GM12878 (cell line): ENCODE measurements around the gene ZNF684. TPM values are rescaled to one million over a fixed set of nuclear protein-coding genes. Genes with fewer than 3 reads are reported as not detected.
A peak's percentile ranks its signal among the peaks of the same experiment; 100 is the strongest.

Experiments
- ATAC-seq: fragments of 200-7000 bp; cut with Tn5 transposase; 3 replicates; pipeline ENCODE4 v1.9.1; 2020; ENCODE audit warnings: mild to moderate bottlenecking, moderate library complexity
- BruUV-seq: library from RNA; stranded (reverse); fragments of 400-500 nt; replicated peaks from 2 replicates; lab custom pipeline; 2021; lab: Mats Ljungman, UMichigan
- CTCF ChIA-PET: fragments of 300-600 bp; sonication (Branson Sonifier 250); formaldehyde crosslinking; extraction: SDS; loops from one replicate; lab custom pipeline; 2021; ENCODE audit warnings: inconsistent platforms; lab: Yijun Ruan, JAX
- POLR2A ChIA-PET: fragments of 350-600 bp; formaldehyde crosslinking; extraction: SDS; loops from one replicate; lab custom pipeline; 2021; ENCODE audit warnings: inconsistent platforms; lab: Charles Lee
- RAD21 ChIA-PET: fragments of 300-600 bp; sonication (Branson Sonifier 250); formaldehyde crosslinking; loops from one replicate; lab custom pipeline; 2023; ENCODE audit warnings: antibody characterized with exemption; ENCODE audit not compliant: unreplicated experiment; lab: Charles Lee
- SMC1A ChIA-PET: fragments of 300-600 bp; sonication (Branson Sonifier 250); formaldehyde crosslinking; loops from one replicate; lab custom pipeline; 2023; ENCODE audit not compliant: unreplicated experiment, uncharacterized antibody; lab: Charles Lee
- DNase-seq: peaks from one replicate; pipeline ENCODE4 v3.0.0-alpha.2; 2011; ENCODE audit warnings: low read depth, low spot score
- FAIRE-seq: peaks from 3 replicates; lab custom pipeline; 2011; peaks lifted over from hg19 to GRCh38; lab: Jason Lieb, UNC
- H2AFZ ChIP-seq: 2 replicates; pipeline ENCODE4 v1.6.0; 2011; ENCODE audit warnings: low read depth, low read length, control low read depth; ENCODE audit not compliant: control insufficient read depth
- H3K27ac ChIP-seq: 2 replicates; pipeline ENCODE4 v1.5.1; 2011; ENCODE audit warnings: control low read depth; ENCODE audit not compliant: control insufficient read depth, insufficient read depth
- H3K27me3 ChIP-seq, 2 experiments: replicated peaks in 1 of 2; 2 replicates each; pipeline versions ENCODE4 v1.6.0 to v1.6.1; 2011; ENCODE audit warnings: low read length in 1 of 2; ENCODE audit not compliant: control insufficient read depth in 2 of 2, insufficient read depth in 2 of 2
- H3K36me3 ChIP-seq, 2 experiments: 2 replicates each; pipeline ENCODE4 v1.5.1; 2011; ENCODE audit warnings: low read length in 1 of 2; ENCODE audit not compliant: control insufficient read depth in 2 of 2, insufficient read depth in 2 of 2
- H3K4me1 ChIP-seq: 2 replicates; pipeline ENCODE4 v1.6.1; 2011; ENCODE audit warnings: mild to moderate bottlenecking, low read length, moderate library complexity, mixed read lengths; ENCODE audit not compliant: control insufficient read depth, insufficient read depth
- H3K4me2 ChIP-seq: 2 replicates; pipeline ENCODE4 v1.6.0; 2011; ENCODE audit warnings: control low read depth; ENCODE audit not compliant: control insufficient read depth, insufficient read depth
- H3K4me3 ChIP-seq: fragments of 200-600 bp; sonication (generic); 2 replicates; pipeline ENCODE4 v1.5.1; 2016
- H3K79me2 ChIP-seq: 2 replicates; pipeline ENCODE4 v1.6.0; 2011; ENCODE audit warnings: low read length; ENCODE audit not compliant: control insufficient read depth, insufficient read depth
- H3K9ac ChIP-seq: 2 replicates; pipeline ENCODE4 v1.8.0; 2011; ENCODE audit warnings: low read length, control low read depth, mixed read lengths; ENCODE audit not compliant: control insufficient read depth, insufficient read depth
- H3K9me3 ChIP-seq: replicated peaks from 3 replicates; pipeline ENCODE4 v1.5.1; 2011; ENCODE audit warnings: mild to moderate bottlenecking, low read length; ENCODE audit not compliant: control insufficient read depth, insufficient read depth
- H4K20me1 ChIP-seq: 2 replicates; pipeline ENCODE4 v1.6.0; 2011; ENCODE audit not compliant: control insufficient read depth, insufficient read depth
- ASH2L ChIP-seq: fragments of 300-600, 200-600 bp; sonication (generic); IDR thresholded peaks from 2 replicates; pipeline ENCODE4 v1.6.1; 2017; ENCODE audit warnings: low read depth, mild to moderate bottlenecking, borderline replicate concordance
- DPF2 ChIP-seq: fragments of 450-650 bp; IDR thresholded peaks from 2 replicates; pipeline ENCODE4 v1.6.1; 2017; ENCODE audit warnings: mild to moderate bottlenecking
- EZH2 ChIP-seq: IDR thresholded peaks from 2 replicates; pipeline ENCODE4 v1.6.1; 2012; ENCODE audit warnings: low read depth, mild to moderate bottlenecking, control low read depth, inconsistent platforms, low read length, borderline replicate concordance; ENCODE audit not compliant: control insufficient read depth
- JUNB ChIP-seq: IDR thresholded peaks from 2 replicates; pipeline ENCODE4 v1.6.1; 2016; ENCODE audit warnings: antibody characterized with exemption, mild to moderate bottlenecking
- MTA2 ChIP-seq: fragments of 450-650 bp; IDR thresholded peaks from 2 replicates; pipeline ENCODE4 v1.6.1; 2016; ENCODE audit warnings: low read depth, mild to moderate bottlenecking, moderate library complexity
- POLR2A ChIP-seq: IDR thresholded peaks from 2 replicates; pipeline ENCODE4 v1.6.1; 2011; ENCODE audit warnings: low read depth, mild to moderate bottlenecking, low read length
- RAD51 ChIP-seq: fragments of 450-650 bp; IDR thresholded peaks from 2 replicates; pipeline ENCODE4 v1.6.1; 2016; ENCODE audit warnings: moderate library complexity, mild to moderate bottlenecking, inconsistent platforms
- RCOR1 ChIP-seq: conservative IDR thresholded peaks from 2 replicates; pipeline ENCODE4 v1.6.1; 2012; ENCODE audit warnings: low read depth, low read length, improper control_type of control experiment
- RUNX3 ChIP-seq: IDR thresholded peaks from 2 replicates; pipeline ENCODE4 v1.6.1; 2012; ENCODE audit warnings: low read length, inconsistent platforms
- SMC3 ChIP-seq: IDR thresholded peaks from 2 replicates; pipeline ENCODE4 v1.6.1; 2011; ENCODE audit warnings: low read length, improper control_type of control experiment, borderline replicate concordance
- SREBF2 ChIP-seq: IDR thresholded peaks from 2 replicates; pipeline ENCODE4 v1.6.1; 2012; ENCODE audit warnings: mild to moderate bottlenecking, low read length
- ZSCAN29 ChIP-seq: fragments of 450-650 bp; IDR thresholded peaks from 2 replicates; pipeline ENCODE4 v1.6.1; 2017; ENCODE audit warnings: mild to moderate bottlenecking, moderate library complexity
- WGBS: methylation state at CpG from one replicate; pipeline ENCODE4 v1.1.6; 2016; ENCODE audit warnings: low lambda C conversion rate; ENCODE audit not compliant: insufficient replicate concordance, insufficient coverage; ENCODE audit errors: missing lambda C conversion rate; 5-methylcytosine and 5-hydroxymethylcytosine counted together
- in situ Hi-C: fragments of 300-500 bp; cut with MboI; formaldehyde crosslinking; loops from 9 replicates; pipeline ENCODE4 v1.14.3; 2018; ENCODE audit warnings: mixed read lengths
- intact Hi-C: fragments of 100-400 bp; cut with micrococcal nuclease; formaldehyde crosslinking; loops from one replicate; pipeline ENCODE4 v1.14.2; 2022; ENCODE audit not compliant: unreplicated experiment
- polyA plus RNA-seq, 11 experiments: library from polyadenylated mRNA; depleted of rRNA in 4 of 11; unstranded in 6 of 11; stranded (reverse) in 5 of 11; fragments of >200 nt; fragmentation: Nextera tagmentation in 4 of 11; fragmentation: Illumina TruSeq in 1 of 11; extraction: Ambion mirVana in 4 of 11; extraction: Trizol in 1 of 11; gene quantifications; 1 replicate in 1 of 11; 2 replicates in 10 of 11; pipeline versions ENCODE4 v1.2.1 to v1.2.3, GENCODE V29; 2011 to 2016; ENCODE audit warnings: inconsistent platforms in 2 of 11, missing spikeins in 2 of 11, low read depth in 1 of 11
- total RNA-seq, 4 experiments: library from RNA; depleted of rRNA in 3 of 4; stranded (reverse); fragments of >200 nt in 3 of 4; fragmentation: Illumina TruSeq in 1 of 4; extraction: Trizol in 1 of 4; gene quantifications; 2 replicates each; pipeline versions ENCODE4 v1.2.1 to v1.2.3, GENCODE V29; 2013 to 2021
- TF ChIP-seq, protein P1 (sequence below): fragments of 450-650 bp; IDR thresholded peaks from 2 replicates; pipeline ENCODE4 v1.6.1; 2017; ENCODE audit warnings: antibody characterized with exemption, mild to moderate bottlenecking, moderate library complexity
- TF ChIP-seq, protein P2 (sequence below): fragments of 450-650 bp; IDR thresholded peaks from 2 replicates; pipeline ENCODE4 v1.6.1; 2016; ENCODE audit warnings: mild to moderate bottlenecking
- TF ChIP-seq, protein P3 (sequence below): fragments of 450-650 bp; IDR thresholded peaks from 2 replicates; pipeline ENCODE4 v1.6.1; 2014; ENCODE audit warnings: mild to moderate bottlenecking
- TF ChIP-seq, protein P4 (sequence below): IDR thresholded peaks from 2 replicates; pipeline ENCODE4 v1.6.1; 2012; ENCODE audit warnings: low read depth, low read length, improper control_type of control experiment

Gene ZNF684
- total and polyA plus RNA-seq, 10 of the 15 experiments (the other 5 are each of a cell fraction or from before 2014, with no cell fraction given), result 3.8 to 6.8 (median 6.0) TPM

DNA sequence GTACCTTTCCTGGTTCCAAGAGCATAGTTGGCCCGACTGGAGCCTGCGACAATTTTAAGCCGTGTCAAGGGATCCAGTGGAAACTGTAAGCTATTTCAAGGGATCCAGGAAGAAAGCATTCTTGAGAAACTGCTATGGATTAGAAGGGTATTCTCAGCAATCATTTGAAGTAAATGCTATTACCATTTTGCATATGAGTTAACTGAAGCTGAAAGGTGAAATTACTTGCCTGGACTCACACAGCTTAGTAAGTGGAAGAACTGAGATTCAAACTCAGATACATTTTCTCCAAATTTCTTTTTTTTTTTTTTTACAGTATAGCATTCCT lies 589 bp downstream of the ZNF684 start:
- CTCF ChIA-PET, result interaction anchor here (0.5 to 3.4 kb wide), 50 partner anchors 11 to 1785 kb away, joined by 3 to 38 read pairs (median 7); partner anchors contain the start of genes EXO5, NFYC, SMAP2 and ZFP69
- in situ Hi-C loops (no loop called here), intact Hi-C loops (loop anchor here (2.0 to 5.0 kb wide), 2 partner anchors 319 to 420 kb away; no protein-coding TSS in a partner anchor)
- FAIRE-seq (no peak), DNase-seq (no peak), ATAC-seq (peak; percentile 16)
- POLR2A ChIA-PET, result interaction anchor here (0.5 to 1.7 kb wide), 10 partner anchors 54 to 1471 kb away, joined by 3 to 7 read pairs (median 3); partner anchors contain the start of genes NFYC and ZFP69B
- Histone ChIP-seq H3K27ac (peak overlapping the region; percentile 77), H3K4me3 (peak overlapping the region; percentile 71), H3K4me1 (peaks cover 6% of the 10 kb centered on the region), H2AFZ (peak overlapping the region; percentile 99), H3K79me2 (peaks cover 3% of the 10 kb centered on the region), H3K9me3 (no peaks in the 10 kb centered on the region; the same call in 2 of the 3 replicates), H4K20me1 (no peaks in the 10 kb centered on the region), H3K4me2 (peak overlapping the region; percentile 99), H3K27me3 (no peaks in the 10 kb centered on the region), H3K36me3 (no peaks in the 10 kb centered on the region), H3K9ac (peak overlapping the region; percentile 83)
- 0% methylated on average over 3 of the region's 3 CpGs for WGBS
- SMC1A ChIA-PET, result interaction anchor here (0.6 to 2.3 kb wide), 29 partner anchors 9 to 471 kb away, joined by 3 to 9 read pairs (median 3); partner anchors contain the start of genes EXO5, NFYC, SMAP2 and ZFP69B
- no peak for TF ChIP-seq SREBF2
- no peak for TF ChIP-seq RCOR1
- no peak for TF ChIP-seq POLR2A
- TF ChIP-seq ZSCAN29, result no peak
- no peak for TF ChIP-seq MTA2
- TF ChIP-seq RAD51, result no peak
- no peak for TF ChIP-seq EZH2
- TF ChIP-seq, protein P1, sequence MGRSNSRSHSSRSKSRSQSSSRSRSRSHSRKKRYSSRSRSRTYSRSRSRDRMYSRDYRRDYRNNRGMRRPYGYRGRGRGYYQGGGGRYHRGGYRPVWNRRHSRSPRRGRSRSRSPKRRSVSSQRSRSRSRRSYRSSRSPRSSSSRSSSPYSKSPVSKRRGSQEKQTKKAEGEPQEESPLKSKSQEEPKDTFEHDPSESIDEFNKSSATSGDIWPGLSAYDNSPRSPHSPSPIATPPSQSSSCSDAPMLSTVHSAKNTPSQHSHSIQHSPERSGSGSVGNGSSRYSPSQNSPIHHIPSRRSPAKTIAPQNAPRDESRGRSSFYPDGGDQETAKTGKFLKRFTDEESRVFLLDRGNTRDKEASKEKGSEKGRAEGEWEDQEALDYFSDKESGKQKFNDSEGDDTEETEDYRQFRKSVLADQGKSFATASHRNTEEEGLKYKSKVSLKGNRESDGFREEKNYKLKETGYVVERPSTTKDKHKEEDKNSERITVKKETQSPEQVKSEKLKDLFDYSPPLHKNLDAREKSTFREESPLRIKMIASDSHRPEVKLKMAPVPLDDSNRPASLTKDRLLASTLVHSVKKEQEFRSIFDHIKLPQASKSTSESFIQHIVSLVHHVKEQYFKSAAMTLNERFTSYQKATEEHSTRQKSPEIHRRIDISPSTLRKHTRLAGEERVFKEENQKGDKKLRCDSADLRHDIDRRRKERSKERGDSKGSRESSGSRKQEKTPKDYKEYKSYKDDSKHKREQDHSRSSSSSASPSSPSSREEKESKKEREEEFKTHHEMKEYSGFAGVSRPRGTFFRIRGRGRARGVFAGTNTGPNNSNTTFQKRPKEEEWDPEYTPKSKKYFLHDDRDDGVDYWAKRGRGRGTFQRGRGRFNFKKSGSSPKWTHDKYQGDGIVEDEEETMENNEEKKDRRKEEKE, result no peak
- no peak for TF ChIP-seq RUNX3
- TF ChIP-seq, protein P2, sequence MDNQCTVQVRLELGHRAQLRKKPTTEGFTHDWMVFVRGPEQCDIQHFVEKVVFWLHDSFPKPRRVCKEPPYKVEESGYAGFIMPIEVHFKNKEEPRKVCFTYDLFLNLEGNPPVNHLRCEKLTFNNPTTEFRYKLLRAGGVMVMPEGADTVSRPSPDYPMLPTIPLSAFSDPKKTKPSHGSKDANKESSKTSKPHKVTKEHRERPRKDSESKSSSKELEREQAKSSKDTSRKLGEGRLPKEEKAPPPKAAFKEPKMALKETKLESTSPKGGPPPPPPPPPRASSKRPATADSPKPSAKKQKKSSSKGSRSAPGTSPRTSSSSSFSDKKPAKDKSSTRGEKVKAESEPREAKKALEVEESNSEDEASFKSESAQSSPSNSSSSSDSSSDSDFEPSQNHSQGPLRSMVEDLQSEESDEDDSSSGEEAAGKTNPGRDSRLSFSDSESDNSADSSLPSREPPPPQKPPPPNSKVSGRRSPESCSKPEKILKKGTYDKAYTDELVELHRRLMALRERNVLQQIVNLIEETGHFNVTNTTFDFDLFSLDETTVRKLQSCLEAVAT, result no peak
- no peak for TF ChIP-seq SMC3
- no peak for TF ChIP-seq ASH2L
- no peak for TF ChIP-seq DPF2
- TF ChIP-seq, protein P3, sequence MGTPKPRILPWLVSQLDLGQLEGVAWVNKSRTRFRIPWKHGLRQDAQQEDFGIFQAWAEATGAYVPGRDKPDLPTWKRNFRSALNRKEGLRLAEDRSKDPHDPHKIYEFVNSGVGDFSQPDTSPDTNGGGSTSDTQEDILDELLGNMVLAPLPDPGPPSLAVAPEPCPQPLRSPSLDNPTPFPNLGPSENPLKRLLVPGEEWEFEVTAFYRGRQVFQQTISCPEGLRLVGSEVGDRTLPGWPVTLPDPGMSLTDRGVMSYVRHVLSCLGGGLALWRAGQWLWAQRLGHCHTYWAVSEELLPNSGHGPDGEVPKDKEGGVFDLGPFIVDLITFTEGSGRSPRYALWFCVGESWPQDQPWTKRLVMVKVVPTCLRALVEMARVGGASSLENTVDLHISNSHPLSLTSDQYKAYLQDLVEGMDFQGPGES, result no peak
- TF ChIP-seq JUNB, result no peak
- TF ChIP-seq, protein P4, sequence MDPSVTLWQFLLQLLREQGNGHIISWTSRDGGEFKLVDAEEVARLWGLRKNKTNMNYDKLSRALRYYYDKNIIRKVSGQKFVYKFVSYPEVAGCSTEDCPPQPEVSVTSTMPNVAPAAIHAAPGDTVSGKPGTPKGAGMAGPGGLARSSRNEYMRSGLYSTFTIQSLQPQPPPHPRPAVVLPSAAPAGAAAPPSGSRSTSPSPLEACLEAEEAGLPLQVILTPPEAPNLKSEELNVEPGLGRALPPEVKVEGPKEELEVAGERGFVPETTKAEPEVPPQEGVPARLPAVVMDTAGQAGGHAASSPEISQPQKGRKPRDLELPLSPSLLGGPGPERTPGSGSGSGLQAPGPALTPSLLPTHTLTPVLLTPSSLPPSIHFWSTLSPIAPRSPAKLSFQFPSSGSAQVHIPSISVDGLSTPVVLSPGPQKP, result no peak
- BruUV-seq, result no TSS peak
- RAD21 ChIA-PET, result interaction anchor here (0.6 to 2.1 kb wide), 16 partner anchors 55 to 472 kb away, joined by 3 to 10 read pairs (median 4); partner anchors contain the start of genes NFYC, ZFP69 and ZFP69B
